GM20000 (cell line): Measurements from ENCODE around the gene AKAP11.

Experiments
- DNase-seq: peaks from one replicate; pipeline ENCODE4 v3.0.0; 2012; ENCODE audit warnings: low spot score
- TF ChIP-seq, protein P1 (sequence below): IDR thresholded peaks from 2 replicates; pipeline ENCODE4 v1.5.1; 2012; ENCODE audit warnings: mild to moderate bottlenecking, control low read depth; ENCODE audit errors: extremely low read depth, missing control alignments

AKAP11 gene

GRCh38 chr13:42259515-42259914, 12.4 kb upstream of the AKAP11 start:
- TF ChIP-seq, protein P1, sequence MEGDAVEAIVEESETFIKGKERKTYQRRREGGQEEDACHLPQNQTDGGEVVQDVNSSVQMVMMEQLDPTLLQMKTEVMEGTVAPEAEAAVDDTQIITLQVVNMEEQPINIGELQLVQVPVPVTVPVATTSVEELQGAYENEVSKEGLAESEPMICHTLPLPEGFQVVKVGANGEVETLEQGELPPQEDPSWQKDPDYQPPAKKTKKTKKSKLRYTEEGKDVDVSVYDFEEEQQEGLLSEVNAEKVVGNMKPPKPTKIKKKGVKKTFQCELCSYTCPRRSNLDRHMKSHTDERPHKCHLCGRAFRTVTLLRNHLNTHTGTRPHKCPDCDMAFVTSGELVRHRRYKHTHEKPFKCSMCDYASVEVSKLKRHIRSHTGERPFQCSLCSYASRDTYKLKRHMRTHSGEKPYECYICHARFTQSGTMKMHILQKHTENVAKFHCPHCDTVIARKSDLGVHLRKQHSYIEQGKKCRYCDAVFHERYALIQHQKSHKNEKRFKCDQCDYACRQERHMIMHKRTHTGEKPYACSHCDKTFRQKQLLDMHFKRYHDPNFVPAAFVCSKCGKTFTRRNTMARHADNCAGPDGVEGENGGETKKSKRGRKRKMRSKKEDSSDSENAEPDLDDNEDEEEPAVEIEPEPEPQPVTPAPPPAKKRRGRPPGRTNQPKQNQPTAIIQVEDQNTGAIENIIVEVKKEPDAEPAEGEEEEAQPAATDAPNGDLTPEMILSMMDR = no peak
- DNase-seq = no peak

DNA sequence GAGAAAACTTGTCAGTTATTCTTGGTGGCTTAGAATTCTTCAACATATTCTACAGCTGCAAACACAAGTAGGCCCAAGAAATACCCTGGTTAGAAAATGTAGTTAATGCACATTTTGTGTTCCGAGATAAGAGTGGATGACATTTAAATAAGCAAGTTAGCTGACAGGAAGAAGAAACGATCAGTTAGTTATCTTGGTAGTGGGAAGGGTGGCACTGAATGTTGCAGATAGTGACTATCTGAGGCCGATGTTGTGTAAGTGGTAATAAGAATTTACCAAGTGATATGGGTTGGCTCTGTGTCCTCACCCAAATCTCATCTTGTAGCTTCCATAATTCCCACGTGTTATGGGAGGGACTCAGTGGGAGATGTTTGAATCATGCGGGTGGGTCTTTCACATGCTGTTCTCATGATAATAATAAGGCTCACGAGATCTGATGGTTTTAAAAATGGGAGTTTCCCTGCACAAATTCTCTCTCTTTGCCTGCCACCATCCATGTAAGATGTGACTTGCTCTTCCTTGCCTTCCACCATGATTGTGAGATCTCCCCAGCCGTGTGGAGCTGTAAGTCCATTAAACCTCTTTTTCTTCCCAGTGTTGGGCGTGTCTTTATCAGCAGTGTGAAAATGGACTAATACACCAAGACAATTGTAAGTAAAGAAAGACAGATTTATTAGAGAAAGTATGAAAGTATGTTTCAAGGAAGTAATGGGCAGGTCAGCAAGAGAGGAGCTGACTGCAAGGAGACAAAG, 10.9 kb upstream of the AKAP11 start:
- no peak for DNase-seq
- TF ChIP-seq, protein P1 = no peak

DNA sequence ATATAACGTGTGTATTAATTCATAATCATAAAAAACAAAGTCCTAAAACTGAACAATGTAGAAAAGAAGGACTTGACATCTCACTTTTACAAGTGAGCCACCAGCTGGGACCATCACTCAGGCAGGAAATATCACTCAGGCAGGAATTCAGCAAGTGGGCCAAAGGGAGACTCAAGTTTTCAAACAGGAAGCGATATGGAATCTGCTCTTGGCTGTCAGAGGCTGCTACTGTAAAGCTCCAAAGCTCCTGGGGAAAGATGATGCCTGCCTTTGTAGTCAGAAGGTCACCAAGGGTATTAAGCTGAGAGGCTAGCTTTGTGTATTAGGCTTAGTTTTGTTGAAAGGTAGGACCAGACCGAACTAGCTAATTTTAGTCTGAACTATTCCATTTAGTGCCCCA, 5.5 kb upstream of the AKAP11 start:
- TF ChIP-seq, protein P1 = no peak
- DNase-seq = no peak

- DNase-seq = no peak
- TF ChIP-seq, protein P1 = no peak
Observed at GRCh38 chr13:42270160-42270856, 1.6 kb upstream of the AKAP11 start.

DNA sequence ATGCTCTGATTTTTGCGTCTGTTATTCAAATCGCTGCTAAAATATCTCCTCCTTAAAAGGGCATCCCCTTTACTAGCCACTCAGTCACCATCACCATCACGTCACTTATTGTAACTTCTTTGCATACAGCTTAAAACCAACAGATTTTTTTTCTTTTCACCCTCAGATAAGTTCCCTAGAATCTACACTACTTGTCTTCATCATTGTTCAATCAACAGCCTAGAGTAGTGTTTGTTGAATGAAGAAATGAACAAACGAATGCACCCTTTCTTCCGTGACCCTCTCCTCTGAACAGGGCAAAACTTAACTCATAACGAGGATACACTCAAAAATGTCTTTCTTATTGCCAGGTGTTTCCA, 1.1 kb upstream of the AKAP11 start:
- TF ChIP-seq, protein P1 = no peak
- no peak for DNase-seq

- TF ChIP-seq, protein P1 = no peak
- peak; percentile 95 for DNase-seq
Observed at GRCh38 chr13:42271337-42272114, 426 bp upstream of the AKAP11 start.

DNA sequence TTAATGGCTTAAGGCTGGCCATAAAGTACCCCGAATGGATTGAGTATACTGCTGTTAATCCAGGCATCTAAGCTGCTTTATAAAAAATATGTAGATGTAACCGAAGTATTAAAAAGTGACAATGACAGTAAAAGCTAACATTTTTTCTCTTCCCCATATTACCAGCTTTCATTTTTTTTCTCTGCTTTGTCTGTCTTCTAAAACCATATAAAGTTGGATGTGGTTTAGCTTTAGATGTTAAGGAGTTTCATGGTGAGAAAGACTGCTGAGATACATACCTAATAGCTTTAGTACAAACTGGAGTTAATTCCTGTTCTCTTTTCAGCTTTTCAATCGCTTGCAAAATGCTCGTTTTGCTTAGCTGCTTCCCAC, 838 bp downstream of the AKAP11 start:
- no peak for DNase-seq
- TF ChIP-seq, protein P1 = no peak
